ENCODE measurements around the gene ADAT3.
"Not testable (repeated sequence)": the region's sequence is repeated elsewhere in the genome, so short reads cannot be mapped to it uniquely, and the experiment has no call there.

DNA sequence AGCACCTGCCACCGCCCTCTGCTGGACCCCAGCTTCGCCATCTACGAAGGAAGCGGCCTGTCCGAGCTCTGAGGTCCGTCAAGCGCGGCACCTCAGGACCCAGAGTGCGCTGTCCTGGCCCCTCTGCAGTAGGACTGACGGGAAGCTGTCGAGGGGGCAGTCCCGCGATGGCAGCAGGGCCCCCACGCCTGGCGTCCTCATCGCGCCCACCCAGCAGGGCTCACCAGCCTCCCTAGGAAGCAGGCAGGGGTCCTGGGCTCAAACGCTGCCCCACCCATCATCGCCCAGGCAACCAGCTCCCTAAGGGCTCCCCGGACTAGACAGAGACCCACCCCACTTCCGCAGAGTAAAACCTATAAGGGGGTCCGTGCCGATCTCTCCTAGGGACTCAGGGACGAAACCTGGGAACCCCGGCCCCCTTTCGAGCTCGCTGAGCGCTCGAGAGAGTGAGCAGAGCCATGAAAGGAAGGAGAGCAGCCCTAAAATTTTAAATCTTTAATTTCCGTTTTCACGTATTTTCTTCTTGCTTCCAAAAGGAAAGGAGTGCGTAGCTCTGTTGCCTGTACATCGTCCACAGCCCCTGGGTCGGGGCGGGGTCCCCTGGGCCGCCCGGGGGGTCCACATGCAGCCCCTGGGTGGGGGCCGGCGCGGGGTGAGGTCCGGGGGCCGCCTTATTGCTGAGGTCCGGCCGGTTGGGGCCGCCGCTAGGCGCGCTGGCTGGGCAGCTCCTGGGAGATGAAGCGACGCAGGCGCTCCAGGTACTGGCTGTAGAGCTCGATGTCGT is 28.5 kb upstream of the ADAT3 start:
- not testable (repeated sequence) for TF ChIP-seq GATA3 (IDR thresholded peaks at IDR 0.05; ENCODE audit: borderline replicate concordance); MAZ (IDR thresholded peaks at IDR 0.05; ENCODE audit: borderline replicate concordance, low read depth, low read length); SREBF2 (IDR thresholded peaks at IDR 0.05); FOSL2 (IDR thresholded peaks at IDR 0.05); FOSL2 (CRISPR knock-in tag; IDR thresholded peaks at IDR 0.05); POLR2A (IDR thresholded peaks at IDR 0.05; ENCODE audit: low read length); PHF8 (IDR thresholded peaks at IDR 0.05; ENCODE audit: borderline replicate concordance, low read depth); CBX2 (IDR thresholded peaks at IDR 0.05; ENCODE audit: borderline replicate concordance, low read depth); POLR2AphosphoS2 (conservative IDR thresholded peaks at IDR 0.05; ENCODE audit: low read length); NFE2L2 (conservative IDR thresholded peaks at IDR 0.05; ENCODE audit: low read length); MAFK (IDR thresholded peaks at IDR 0.05; ENCODE audit: partially characterized antibody); JUN (IDR thresholded peaks at IDR 0.05)
- TF ChIP-seq, protein P1, sequence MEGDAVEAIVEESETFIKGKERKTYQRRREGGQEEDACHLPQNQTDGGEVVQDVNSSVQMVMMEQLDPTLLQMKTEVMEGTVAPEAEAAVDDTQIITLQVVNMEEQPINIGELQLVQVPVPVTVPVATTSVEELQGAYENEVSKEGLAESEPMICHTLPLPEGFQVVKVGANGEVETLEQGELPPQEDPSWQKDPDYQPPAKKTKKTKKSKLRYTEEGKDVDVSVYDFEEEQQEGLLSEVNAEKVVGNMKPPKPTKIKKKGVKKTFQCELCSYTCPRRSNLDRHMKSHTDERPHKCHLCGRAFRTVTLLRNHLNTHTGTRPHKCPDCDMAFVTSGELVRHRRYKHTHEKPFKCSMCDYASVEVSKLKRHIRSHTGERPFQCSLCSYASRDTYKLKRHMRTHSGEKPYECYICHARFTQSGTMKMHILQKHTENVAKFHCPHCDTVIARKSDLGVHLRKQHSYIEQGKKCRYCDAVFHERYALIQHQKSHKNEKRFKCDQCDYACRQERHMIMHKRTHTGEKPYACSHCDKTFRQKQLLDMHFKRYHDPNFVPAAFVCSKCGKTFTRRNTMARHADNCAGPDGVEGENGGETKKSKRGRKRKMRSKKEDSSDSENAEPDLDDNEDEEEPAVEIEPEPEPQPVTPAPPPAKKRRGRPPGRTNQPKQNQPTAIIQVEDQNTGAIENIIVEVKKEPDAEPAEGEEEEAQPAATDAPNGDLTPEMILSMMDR (IDR thresholded peaks at IDR 0.05) = not testable (repeated sequence)
- TF ChIP-seq, protein P2, sequence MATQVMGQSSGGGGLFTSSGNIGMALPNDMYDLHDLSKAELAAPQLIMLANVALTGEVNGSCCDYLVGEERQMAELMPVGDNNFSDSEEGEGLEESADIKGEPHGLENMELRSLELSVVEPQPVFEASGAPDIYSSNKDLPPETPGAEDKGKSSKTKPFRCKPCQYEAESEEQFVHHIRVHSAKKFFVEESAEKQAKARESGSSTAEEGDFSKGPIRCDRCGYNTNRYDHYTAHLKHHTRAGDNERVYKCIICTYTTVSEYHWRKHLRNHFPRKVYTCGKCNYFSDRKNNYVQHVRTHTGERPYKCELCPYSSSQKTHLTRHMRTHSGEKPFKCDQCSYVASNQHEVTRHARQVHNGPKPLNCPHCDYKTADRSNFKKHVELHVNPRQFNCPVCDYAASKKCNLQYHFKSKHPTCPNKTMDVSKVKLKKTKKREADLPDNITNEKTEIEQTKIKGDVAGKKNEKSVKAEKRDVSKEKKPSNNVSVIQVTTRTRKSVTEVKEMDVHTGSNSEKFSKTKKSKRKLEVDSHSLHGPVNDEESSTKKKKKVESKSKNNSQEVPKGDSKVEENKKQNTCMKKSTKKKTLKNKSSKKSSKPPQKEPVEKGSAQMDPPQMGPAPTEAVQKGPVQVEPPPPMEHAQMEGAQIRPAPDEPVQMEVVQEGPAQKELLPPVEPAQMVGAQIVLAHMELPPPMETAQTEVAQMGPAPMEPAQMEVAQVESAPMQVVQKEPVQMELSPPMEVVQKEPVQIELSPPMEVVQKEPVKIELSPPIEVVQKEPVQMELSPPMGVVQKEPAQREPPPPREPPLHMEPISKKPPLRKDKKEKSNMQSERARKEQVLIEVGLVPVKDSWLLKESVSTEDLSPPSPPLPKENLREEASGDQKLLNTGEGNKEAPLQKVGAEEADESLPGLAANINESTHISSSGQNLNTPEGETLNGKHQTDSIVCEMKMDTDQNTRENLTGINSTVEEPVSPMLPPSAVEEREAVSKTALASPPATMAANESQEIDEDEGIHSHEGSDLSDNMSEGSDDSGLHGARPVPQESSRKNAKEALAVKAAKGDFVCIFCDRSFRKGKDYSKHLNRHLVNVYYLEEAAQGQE (IDR thresholded peaks at IDR 0.05) = not testable (repeated sequence)
